ENCODE data around the gene FAM181B.
"Not testable (repeated sequence)": the region's sequence is repeated elsewhere in the genome, so short reads cannot be mapped to it uniquely, and the experiment has no call there.

FAM181B gene

DNA sequence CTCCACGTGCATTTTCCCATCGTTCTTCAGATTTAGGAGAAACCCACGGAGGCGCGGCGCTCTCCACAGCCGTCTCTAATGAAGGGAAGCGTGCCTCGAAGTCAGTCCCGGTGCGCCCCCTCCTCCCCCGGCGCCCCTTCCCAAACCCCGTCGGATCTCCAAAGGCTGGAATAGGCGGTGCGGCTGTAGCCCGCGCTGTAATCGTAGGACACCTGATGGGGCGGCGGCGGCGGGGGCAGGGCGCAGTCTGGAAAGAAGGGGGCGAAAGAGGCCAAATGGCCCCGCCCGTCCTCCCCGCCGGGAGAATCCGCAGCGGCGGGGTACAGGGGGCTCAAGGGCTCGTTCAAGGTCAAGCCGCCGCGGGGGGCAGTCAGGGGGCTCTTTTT lies 1.3 kb downstream of the FAM181B start:
- DNase-seq (ENCODE audit: low read depth) = no peak

DNA sequence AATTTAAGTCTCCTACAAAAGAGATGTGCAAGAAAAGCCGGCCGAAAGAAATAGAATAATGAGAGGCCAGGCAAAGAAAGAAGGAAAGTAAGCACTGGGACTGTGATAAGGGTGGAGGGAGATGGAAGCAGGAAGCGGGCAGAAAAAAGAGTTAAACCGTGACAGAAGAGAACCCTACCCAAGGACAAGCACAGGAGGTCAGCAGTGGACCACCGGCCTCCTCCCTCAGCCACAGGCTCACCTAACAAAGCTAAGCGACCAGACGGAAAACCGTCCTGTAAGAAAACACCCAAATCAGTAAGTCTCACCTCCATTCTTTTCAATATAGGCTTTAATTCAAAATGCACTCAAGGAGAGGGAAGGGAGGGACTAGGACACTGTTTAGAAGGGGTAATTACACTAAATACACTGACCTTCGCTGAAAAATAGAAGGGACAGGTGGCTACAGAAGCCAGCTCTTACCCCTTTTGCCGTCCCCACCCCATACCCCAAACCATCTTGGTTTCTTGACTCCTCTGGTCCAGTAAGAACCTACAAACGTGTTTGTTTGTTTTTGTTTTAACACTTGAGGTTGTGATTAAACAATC lies 1.9 kb downstream of the FAM181B start:
- DNase-seq (ENCODE audit: low read depth) = no peak

DNA sequence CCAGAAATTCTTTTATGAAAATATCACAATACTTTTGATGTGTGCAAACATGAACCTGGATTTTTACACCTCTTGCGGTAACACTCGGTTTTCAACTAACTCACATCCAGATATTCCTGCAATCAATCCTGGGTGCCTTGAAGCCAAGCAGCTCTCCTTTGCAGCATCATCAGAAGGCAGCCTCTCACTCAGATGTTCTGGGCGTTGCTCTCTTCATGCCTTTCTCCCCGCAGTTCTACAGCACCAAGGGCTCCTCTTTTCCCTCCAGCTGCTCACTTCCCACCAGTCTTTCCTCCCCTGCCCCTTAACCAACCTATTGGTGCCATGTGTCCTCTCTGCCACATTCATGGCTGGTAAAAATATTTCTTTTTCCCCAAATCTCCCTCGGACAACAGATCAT lies 2.9 kb downstream of the FAM181B start:
- DNase-seq (ENCODE audit: low read depth) = no peak

DNA sequence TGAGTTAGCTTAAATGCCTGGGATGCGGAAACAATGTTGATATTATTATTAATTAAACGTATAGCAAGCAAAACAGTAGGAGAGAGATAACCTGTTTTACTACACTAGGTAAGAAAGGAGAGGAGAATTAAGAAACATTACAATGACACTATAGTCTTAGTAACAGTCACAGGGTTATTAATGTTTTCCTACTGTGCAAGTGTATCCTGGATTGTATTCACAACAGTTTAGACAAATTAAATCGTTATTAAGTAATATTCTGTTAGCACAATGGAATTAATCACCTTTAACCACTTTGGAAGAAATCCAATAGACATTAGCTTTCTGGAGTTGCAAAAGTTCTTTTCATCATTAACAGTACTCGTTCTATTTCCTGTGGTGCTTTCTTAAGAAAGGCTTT lies 3.4 kb downstream of the FAM181B start:
- DNase-seq (ENCODE audit: low read depth) = no peak

DNA sequence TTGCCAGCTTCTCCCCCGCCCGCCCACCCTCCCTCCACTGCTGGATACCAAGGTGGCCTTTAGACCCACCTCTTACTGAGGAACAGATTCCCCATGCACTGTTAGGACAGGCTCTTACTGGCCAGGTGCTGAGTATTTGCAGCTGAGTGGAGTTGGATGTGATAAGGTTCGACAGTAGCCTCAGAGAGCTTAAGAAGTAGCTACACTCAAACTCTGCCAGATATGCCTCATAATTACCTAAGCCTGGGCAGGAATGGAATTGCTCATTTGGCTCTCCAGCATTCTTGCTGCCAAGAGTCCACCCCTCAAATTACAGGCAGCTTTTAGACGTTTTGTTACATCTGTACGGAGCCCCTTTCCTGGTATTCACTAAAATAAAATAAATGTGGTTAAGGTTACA lies 9.6 kb downstream of the FAM181B start:
- no peak for DNase-seq (ENCODE audit: low read depth)

DNA sequence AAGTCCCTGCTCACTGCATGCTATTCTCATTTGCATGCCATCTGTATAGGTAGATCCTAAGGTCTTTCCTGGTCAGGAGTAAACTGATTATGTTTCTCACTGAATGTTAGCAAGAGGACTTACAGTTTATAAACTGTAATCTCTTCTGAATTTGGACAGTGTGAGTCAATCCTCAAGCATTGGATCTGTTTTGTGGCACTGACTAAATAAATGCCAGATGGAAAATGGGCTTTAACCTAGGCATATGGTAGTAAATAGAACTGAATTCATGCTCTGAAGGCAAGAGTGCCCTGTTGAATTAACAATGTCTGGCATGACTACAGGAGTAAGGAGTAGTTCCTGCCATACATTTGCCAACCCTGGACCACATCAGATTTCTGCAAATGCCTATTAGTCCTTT lies 11.4 kb downstream of the FAM181B start:
- DNase-seq (ENCODE audit: low read depth) = no peak

DNA sequence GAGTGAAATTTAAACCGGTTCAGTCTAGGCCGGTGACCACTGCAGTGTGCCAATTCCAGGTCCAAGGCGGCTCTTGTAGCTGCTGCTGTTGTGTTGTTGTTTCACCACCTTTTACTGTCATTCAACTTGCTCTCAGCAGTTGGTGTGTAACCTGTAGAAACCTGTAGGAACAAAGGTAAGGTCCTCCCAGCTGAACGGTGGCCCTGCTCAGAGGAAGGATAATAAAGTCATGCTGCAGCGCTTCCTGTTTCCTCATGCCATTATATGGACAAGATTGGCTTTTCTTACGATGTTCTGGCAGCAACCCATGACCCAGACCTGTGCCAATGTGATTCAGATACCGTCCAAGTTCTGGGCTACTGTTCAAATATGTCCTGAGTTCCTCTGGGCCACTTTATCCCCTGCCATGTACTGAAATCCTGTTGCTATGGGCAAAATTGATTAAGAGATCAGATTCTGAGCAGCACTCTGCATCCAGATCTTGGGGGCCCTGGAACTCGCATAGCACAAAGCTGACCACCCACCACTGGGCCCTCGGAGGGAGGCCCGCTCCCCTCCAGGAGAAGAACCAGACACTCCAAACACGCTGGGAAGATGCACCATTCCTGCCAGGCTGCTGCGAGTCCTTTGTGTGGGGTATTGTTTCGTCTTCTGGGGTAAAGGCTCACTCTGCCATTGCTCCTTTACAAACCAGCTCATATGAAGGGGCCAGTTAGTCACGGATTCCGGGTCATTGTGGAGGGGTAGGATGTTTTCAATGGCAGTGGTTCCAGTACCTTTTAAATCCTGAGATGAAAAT lies 13.2 kb downstream of the FAM181B start:
- DNase-seq (ENCODE audit: low read depth) = no peak

DNA sequence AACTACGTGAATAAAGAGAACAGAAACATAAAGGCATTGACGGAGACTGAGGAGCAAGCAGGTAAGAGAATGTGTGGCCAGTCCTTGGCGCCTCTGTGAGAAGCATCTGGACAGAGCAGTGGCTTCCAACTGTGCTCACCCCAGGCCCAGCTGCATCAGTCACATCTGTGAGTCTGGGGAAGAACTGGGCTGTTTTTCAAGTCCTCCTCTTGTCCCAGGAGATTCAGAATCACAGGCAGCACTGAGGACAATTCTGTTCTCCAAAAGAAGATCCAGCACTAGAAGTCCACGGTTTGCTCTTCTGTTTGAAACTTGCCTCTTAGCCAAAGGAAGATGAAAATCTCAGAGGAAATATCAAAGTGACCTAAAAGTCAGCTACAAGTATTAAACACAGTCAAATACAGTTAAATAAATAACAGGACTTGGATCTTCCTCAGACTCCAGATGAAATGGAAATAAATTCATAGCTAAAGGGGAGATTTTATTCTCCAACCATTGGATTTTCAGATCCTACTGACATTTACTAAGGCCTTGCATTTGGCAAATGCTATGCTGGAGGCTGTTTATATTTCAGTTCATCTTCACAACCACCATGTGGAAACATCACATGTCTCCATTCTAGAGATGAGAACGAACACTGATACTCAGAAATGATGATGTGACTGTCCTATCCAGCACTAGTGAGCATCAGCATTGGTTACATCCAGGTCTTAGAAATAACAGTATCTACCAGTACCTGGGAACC lies 14.1 kb downstream of the FAM181B start:
- DNase-seq (ENCODE audit: low read depth) = no peak

DNA sequence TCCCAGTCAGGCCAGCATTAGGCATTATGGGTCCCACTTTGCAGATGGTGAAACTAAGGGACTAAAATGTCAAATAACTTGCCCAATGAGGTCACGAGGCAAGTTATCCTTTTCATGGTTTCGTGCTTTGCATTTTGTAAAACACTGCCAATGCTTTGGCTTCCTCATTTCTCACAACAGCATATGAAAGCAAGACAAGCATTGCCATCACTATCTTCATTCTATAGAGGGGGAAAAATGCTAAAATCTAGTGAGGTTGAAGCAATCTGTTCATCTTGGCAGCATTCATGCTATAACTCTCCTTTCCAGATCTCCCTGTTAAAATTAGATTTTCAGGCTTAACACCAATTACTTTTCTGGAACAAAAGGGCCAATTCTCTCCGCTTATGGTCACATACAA lies 14.8 kb downstream of the FAM181B start:
- DNase-seq (ENCODE audit: low read depth) = no peak

DNA sequence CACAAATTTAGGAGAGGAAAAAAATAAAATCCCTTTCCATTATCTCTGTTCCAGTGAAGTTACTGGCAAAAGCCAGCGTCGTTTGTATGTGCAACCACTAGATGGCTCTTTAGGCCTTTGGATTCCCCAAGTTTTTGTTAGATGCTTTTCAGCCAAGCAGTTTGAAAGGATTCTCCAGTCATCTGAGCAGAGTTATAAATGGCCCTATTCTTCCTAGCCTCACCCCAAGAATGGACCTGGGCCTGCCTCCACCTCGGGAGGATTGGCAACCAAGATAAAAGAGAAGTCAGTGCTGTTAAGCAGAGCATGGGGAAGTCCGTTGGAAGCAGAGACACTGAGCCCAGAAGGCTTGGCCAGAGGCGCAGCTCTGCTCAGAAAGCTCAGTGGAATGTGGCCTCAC lies 15.4 kb downstream of the FAM181B start:
- DNase-seq (ENCODE audit: low read depth) = peak; percentile 14

DNA sequence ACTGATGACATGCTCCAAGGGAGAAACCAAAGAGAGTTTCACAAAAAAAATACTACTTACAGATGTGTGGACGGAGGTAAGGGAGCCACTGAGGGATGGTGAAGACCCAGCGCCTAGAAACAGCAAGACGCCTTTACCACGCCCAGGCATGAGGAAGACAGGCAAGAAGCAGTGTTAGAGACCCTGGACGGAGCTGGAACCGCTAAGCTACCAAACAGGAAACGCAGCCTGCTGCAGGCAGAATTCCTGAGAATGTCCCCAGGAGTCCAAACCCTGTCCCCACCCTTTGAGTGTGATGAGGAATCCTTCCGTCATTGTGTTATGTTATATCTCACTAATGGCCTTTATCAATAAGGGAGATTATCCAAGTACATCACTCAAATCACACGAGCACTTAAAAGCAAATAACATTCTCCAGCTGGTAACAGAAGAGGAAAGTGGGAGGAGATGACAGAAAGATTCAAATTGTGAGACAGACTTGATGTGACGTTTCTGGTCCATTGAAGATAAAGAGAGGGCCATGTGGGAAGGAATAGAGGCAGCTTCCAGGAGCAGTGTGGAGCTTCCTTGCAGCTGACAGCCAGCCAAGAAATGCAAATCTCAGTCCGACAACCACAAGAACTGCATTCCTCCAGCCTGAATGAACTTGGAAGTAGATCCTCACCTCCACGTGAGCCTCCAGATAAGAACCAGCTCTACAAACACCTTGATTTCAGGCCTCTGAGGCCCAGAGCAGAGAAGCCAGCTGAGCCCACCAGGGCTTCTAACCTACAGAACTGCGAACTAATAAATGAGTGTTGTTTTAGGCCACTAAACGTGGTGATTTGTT lies 19.1 kb downstream of the FAM181B start:
- no peak for DNase-seq (ENCODE audit: low read depth)

DNA sequence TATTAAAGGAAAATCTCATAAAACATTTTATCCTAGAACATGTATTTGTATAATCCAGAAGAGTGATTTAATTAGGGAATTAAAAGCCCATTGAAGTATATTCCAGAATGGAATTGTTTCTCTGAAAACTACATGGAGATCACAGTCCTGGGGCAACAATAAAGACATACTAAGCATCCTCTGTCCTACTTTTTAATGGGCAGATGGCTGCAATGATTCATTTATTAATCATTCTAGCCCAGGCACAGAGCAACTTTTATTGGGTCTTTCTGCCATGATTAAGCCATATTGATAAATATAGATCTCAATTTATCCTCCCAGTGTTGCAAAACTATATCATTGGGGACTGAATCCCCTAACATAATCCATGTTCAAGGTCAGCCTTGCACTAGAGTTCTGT lies 22.0 kb downstream of the FAM181B start:
- no peak for DNase-seq (ENCODE audit: low read depth)

DNA sequence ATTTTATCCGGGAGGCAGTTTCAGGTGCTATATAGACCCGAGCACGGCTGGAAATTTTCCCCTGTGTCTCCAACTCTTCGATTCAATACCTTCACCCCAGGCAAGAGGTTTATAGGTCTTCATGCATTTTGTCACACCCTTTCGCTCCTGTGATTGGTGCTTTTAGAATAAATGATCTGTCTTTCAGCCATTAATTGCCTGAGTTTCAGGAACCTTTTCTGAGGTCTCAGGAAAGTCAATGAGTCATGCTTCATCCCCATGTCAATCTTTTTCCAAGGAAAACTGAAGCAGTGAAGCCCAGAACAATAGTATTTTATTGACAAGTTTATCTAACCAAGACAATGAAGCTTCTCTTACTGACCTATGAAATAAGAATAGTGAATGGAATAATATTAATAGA lies 29.9 kb downstream of the FAM181B start:
- no peak for DNase-seq (ENCODE audit: low read depth)

DNA sequence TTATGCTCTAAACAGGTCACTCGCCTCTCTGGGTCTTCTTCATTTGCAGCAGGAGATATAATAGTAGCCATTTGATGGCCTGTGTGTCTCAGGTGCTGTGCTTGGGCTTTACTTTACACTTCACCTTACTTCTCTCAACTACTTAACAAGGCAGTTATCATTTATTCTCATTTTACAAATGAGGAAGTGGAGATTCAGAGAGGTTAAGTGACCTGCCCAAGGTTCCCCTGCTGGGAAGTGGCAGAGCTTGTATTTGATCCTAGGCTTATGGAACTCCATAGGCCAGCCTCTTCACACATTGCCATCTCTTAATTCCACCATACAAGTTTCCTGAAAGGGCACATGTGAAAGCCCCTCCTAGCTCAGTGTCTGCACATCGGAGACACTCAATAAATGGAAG lies 30.4 kb downstream of the FAM181B start:
- no peak for DNase-seq (ENCODE audit: low read depth)

DNA sequence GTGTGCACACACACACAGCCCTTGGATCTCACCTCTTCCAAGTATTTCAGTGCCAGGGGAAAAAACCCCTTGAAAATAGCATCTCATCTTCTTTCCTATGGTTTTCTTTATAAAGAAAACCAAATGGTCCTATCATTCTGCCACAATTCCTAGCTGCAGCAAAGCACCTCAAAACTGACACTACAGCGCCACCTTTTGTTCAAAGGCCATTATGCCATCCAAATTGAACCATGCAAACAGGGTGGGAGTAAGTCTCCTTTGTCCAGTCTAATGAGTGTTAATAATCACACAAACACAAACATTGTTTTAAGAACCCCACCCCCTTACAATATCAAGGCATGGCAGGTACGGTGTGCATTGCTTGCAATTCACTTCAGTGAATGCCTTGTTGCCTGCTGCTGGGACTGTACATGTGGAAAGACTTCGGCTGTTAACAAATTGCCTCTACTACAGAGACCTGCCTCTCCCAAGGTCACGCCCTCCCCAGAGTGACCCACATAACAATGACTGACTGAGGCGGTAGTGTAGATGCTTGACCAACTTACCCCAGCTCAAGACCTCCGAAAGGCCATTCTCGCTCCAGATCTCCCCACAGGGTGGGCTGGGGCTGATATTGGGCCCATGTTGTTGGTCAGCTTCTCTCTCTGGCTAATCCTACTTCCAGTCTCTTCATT lies 31.7 kb downstream of the FAM181B start:
- peak; percentile 7 for DNase-seq (ENCODE audit: low read depth)

DNA sequence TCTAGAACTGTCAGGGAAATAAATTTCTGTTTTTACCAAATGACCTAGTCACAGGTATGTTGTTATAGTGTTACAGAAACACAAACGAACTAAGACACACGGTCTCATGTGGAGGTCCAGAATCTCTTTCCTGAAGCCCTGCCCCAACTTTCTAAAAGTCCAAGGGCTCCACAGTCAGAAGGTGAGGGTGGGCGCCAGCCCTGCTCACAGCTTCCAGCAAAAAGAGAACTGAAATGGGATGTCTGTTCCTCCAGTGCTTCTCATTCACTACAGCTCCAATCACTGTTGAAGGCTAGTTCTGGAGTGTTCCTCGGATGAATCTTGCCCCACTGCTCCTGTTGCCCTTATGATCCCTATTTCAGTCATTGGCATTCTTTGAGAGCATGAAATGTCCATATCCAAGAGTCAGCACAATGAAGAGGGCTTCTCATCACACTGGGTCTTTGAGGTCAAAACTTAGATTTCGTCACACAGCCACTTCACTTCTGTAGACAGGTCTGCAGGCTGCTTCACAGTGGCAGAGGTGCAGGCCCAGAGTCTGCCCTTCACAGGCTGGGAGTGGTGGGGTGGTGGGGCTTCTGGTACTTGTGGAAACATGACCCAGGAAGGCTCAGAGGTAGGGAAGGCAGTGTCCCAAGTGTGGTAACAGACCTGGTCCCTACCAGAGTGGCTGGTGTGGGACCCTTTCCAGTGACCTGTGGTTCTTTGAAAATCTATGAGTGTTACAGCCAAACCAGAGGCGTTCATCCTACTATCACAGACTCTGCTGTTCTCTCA lies 34.9 kb downstream of the FAM181B start:
- DNase-seq (ENCODE audit: low read depth) = no peak

DNA sequence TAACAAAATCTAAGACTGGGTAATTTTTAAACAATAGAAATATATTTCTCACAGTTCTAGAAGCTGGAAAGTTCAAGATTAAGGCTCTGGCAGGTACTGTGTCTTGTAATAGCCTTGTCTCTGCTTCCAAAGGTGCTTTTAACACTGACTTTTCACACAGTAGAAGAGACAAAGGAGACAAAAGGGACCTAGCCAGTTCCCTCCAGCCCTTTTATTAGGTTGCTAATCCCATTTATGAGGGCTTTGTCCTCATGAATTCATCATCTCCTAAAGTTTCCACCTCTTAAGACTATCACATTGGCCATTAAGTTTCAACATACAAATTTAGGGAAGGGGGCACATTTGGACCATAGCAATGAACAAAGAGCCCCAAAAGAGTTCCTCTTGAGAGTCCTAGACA lies 40.7 kb downstream of the FAM181B start:
- no peak for DNase-seq (ENCODE audit: low read depth)

DNA sequence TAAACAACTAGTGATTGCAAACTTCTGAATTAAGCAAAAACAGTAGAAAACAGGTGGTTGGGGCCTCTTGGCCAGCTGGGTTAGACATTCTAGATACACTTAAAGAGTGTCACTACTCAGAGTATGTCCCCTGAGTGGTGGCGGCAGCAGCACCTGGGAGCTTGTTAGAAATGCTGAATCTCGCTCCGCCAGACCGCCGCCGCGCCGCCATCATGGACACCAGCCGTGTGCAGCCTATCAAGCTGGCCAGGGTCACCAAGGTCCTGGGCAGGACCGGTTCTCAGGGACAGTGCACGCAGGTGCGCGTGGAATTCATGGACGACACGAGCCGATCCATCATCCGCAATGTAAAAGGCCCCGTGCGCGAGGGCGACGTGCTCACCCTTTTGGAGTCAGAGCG lies 44.3 kb downstream of the FAM181B start:
- not testable (repeated sequence) for DNase-seq (ENCODE audit: low read depth)

DNA sequence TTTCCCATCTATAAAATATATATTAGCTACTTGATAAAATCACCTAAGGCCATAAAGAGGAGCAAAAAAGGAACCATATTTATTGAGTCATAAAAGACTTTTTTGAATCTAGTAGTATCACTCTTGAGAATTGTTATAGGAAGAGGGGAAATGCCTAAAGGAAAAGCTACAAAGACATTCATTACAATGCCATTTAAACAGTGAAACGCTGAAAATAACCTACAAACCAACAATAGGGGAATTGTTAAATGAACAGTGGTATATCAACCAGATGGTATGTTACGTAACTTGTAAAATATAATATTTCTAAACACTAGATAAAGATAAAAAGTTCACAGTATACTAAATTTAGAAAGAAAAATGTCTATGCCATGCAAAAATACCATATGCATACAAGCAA lies 47.5 kb downstream of the FAM181B start:
- DNase-seq (ENCODE audit: low read depth) = no peak

DNA sequence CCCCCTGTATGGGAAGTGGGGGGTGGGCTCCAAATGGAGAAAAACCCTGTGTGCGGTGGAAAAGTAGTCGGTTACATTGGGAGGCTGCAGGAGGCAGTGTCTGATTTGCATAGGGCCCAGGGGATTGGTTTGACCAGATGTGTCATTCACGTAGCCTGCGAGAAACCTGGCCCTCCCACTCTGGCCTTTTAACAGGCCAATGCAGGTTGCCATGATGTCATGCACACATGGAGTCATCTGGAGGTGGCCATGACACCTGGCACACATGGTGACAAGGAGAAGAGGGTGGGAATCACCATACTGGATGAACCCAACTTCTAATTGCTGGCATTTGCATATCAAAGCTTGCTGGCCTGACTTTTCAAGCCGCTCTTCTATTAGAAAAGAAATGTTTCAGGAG lies 50.6 kb downstream of the FAM181B start:
- DNase-seq (ENCODE audit: low read depth) = no peak

All from GM04504 (cell line).